Panc1 (cell line): ENCODE results near the gene MAGEF1. TPM values are rescaled to one million over a fixed set of nuclear protein-coding genes. Genes with fewer than 3 reads are reported as not detected.

Experiments used
- ATAC-seq: fragments of 200-7000 bp; cut with Tn5 transposase; 2 replicates; pipeline ENCODE4 v1.9.1; 2020; ENCODE audit warnings: mild to moderate bottlenecking, moderate library complexity
- BruUV-seq: library from RNA; stranded (reverse); fragments of 400-500 nt; replicated peaks from 2 replicates; lab custom pipeline; 2021; lab: Mats Ljungman, UMichigan
- CTCF ChIA-PET: fragments of 300-600 bp; sonication (Branson Sonifier 250); formaldehyde crosslinking; loops from one replicate; lab custom pipeline; 2022; ENCODE audit warnings: antibody characterized with exemption; lab: Charles Lee
- POLR2A ChIA-PET: fragments of 300-600 bp; sonication (Branson Sonifier 250); formaldehyde crosslinking; loops from one replicate; lab custom pipeline; 2022; ENCODE audit warnings: antibody characterized with exemption; lab: Charles Lee
- DNase-seq: peaks from one replicate; pipeline ENCODE4 v3.0.0-alpha.2; 2010; ENCODE audit warnings: low read depth, low spot score
- H3K27ac ChIP-seq: 2 replicates; pipeline ENCODE4 v1.5.1; 2011; ENCODE audit warnings: mild to moderate bottlenecking, low read length, inconsistent platforms
- H3K27me3 ChIP-seq: fragments of 200-500 bp; sonication (Bioruptor generic); 2 replicates; pipeline ENCODE4 v1.6.0; 2014; ENCODE audit warnings: low read length, inconsistent platforms; ENCODE audit not compliant: control insufficient read depth, insufficient read depth
- H3K36me3 ChIP-seq: fragments of 200-500 bp; sonication (Bioruptor generic); 2 replicates; pipeline ENCODE4 v1.5.1; 2014; ENCODE audit warnings: inconsistent platforms, mild to moderate bottlenecking, low read length, moderate library complexity; ENCODE audit not compliant: control insufficient read depth, insufficient read depth
- H3K4me1 ChIP-seq: 2 replicates; pipeline ENCODE4 v1.5.1; 2011; ENCODE audit warnings: inconsistent platforms, mild to moderate bottlenecking, low read length, moderate library complexity; ENCODE audit not compliant: control insufficient read depth, insufficient read depth
- H3K4me3 ChIP-seq, 2 experiments: 2 replicates each; pipeline ENCODE4 v1.5.1; 2011 to 2012; ENCODE audit warnings: low read depth in 2 of 2, low read length in 2 of 2, mild to moderate bottlenecking in 2 of 2, inconsistent platforms in 1 of 2, moderate library complexity in 1 of 2
- H3K9me3 ChIP-seq: fragments of 200-500 bp; sonication (Bioruptor generic); 2 replicates; pipeline ENCODE4 v1.5.1; 2014; ENCODE audit warnings: low read depth, mild to moderate bottlenecking, inconsistent platforms, low read length, moderate library complexity; ENCODE audit not compliant: control insufficient read depth, insufficient read depth
- CTCF ChIP-seq: fragments of 450-650 bp; IDR thresholded peaks from 2 replicates; pipeline ENCODE4 v1.5.1; 2017; ENCODE audit warnings: mild to moderate bottlenecking
- POLR2AphosphoS5 ChIP-seq: IDR thresholded peaks from 2 replicates; pipeline ENCODE4 v1.6.1; 2012; ENCODE audit warnings: mild to moderate bottlenecking, low read depth, low read length, moderate library complexity
- REST ChIP-seq, 2 experiments: IDR thresholded peaks; 2 replicates each; pipeline ENCODE4 v1.6.1; 2011 to 2012; ENCODE audit warnings: low read depth in 2 of 2, control low read depth in 1 of 2, low read length in 1 of 2, mild to moderate bottlenecking in 1 of 2, moderate library complexity in 1 of 2; ENCODE audit not compliant: insufficient read depth in 1 of 2
- SIN3A ChIP-seq: IDR thresholded peaks from 2 replicates; pipeline ENCODE4 v1.6.1; 2012; ENCODE audit warnings: low read depth, mild to moderate bottlenecking, low read length, moderate library complexity, borderline replicate concordance; ENCODE audit not compliant: insufficient read depth
- TCF7L2 ChIP-seq: IDR thresholded peaks from 2 replicates; pipeline ENCODE4 v1.6.1; 2011; ENCODE audit warnings: mild to moderate bottlenecking, low read depth, low read length, inconsistent platforms
- in situ Hi-C: cut with HindIII; loops from 2 replicates; pipeline ENCODE4 v1.10.0; 2016; ENCODE audit warnings: low sequenced_read_pairs, low pct_unique_long_range_greater_than_20kb
- intact Hi-C: fragments of 100-400 bp; cut with micrococcal nuclease; formaldehyde crosslinking; loops from one replicate; pipeline ENCODE4 v1.10.0; 2022; ENCODE audit not compliant: unreplicated experiment
- total RNA-seq: library from RNA; stranded (reverse); gene quantifications from one replicate; pipeline ENCODE4 v1.2.1, GENCODE V29; 2021; ENCODE audit not compliant: unreplicated experiment

Gene MAGEF1
- total RNA-seq, 1 experiment from 2014 or later, result 27.7 TPM

GRCh38 chr3:184713521-184713920 is 1.7 kb upstream of the MAGEF1 start:
- DNase-seq, result no peak
- in situ Hi-C loops, result no loop called here
- no peak for ATAC-seq
- H3K27me3 ChIP-seq, result no peaks in the 10 kb centered on the region
- intact Hi-C loops, result no loop called here
- TF ChIP-seq TCF7L2 (no peak), CTCF (no peak), SIN3A (no peak), POLR2AphosphoS5 (no peak), REST (IDR thresholded peaks at IDR 0.05; ENCODE audit: insufficient read depth in 1 of 2, low read depth in 2 of 2, low read length in 1 of 2) (no peak)
- no peaks in the 10 kb centered on the region for H3K9me3 ChIP-seq
- no peak overlapping the region for H3K4me3 ChIP-seq
- CTCF ChIA-PET, result interaction anchor here (1.6 kb wide), 1 partner anchor 152 kb away, joined by 4 read pairs; the partner anchor contains the start of gene EPHB3
- POLR2A ChIA-PET, result no interaction called here
- peaks cover 9% of the 10 kb centered on the region for H3K4me1 ChIP-seq
- H3K36me3 ChIP-seq, result peaks cover 6% of the 10 kb centered on the region; the same call in 1 of the 2 replicates
- H3K27ac ChIP-seq, result no peak overlapping the region
- no TSS peak for BruUV-seq

GRCh38 chr3:184713040-184713355 is 1.1 kb upstream of the MAGEF1 start:
- no peak overlapping the region for H3K27ac ChIP-seq
- ChIA-PET CTCF (interaction anchor here (0.7 kb wide), 1 partner anchor 148 kb away, joined by 7 read pairs; no protein-coding TSS in a partner anchor), POLR2A (no interaction called here)
- peaks cover 9% of the 10 kb centered on the region for H3K4me1 ChIP-seq
- H3K36me3 ChIP-seq, result peaks cover 6% of the 10 kb centered on the region; the same call in 1 of the 2 replicates
- DNase-seq (no peak), ATAC-seq (no peak)
- intact Hi-C loops, result no loop called here
- H3K27me3 ChIP-seq, result no peaks in the 10 kb centered on the region
- in situ Hi-C loops, result no loop called here
- H3K9me3 ChIP-seq, result no peaks in the 10 kb centered on the region
- TF ChIP-seq POLR2AphosphoS5 (no peak), TCF7L2 (no peak), CTCF (no peak), SIN3A (no peak), REST (IDR thresholded peaks at IDR 0.05; ENCODE audit: insufficient read depth in 1 of 2, low read depth in 2 of 2, low read length in 1 of 2) (no peak)
- no TSS peak for BruUV-seq
- no peak overlapping the region for H3K4me3 ChIP-seq
